ENCODE results near the gene NEURL2.
"Not testable (repeated sequence)": the region's sequence is repeated elsewhere in the genome, so short reads cannot be mapped to it uniquely, and the experiment has no call there.

The NEURL2 gene

GRCh38 chr20:45920462-45921336 is 29.7 kb upstream of the NEURL2 start:
- DNase-seq (ENCODE audit: low read depth) = no peak

- no peak for DNase-seq (ENCODE audit: low read depth)
Observed at GRCh38 chr20:45919542-45920399, 28.8 kb upstream of the NEURL2 start.

GRCh38 chr20:45918779-45919537 is 27.9 kb upstream of the NEURL2 start:
- no peak for DNase-seq (ENCODE audit: low read depth)

- DNase-seq (ENCODE audit: low read depth) = no peak
Observed at GRCh38 chr20:45918182-45918737, 27.3 kb upstream of the NEURL2 start.

GRCh38 chr20:45917790-45918141 is 26.8 kb upstream of the NEURL2 start:
- no peak for DNase-seq (ENCODE audit: low read depth)

GRCh38 chr20:45913116-45913515 is 22.1 kb upstream of the NEURL2 start:
- DNase-seq (ENCODE audit: low read depth) = no peak

GRCh38 chr20:45912344-45912682 is 21.3 kb upstream of the NEURL2 start:
- no peak for DNase-seq (ENCODE audit: low read depth)

GRCh38 chr20:45911486-45912343 is 20.7 kb upstream of the NEURL2 start, which contains the start of gene PLTP:
Gene PLTP, minus strand, starts transcription at chr20:45912155. Its CDS starts 703 bp downstream, at chr20:45911452.
- no peak for DNase-seq (ENCODE audit: low read depth)

- DNase-seq (ENCODE audit: low read depth) = peak; percentile 93
Observed at GRCh38 chr20:45910670-45911485, 19.9 kb upstream of the NEURL2 start.

GRCh38 chr20:45909817-45910669 is 19.0 kb upstream of the NEURL2 start:
- DNase-seq (ENCODE audit: low read depth) = no peak

- DNase-seq (ENCODE audit: low read depth) = no peak
Observed at GRCh38 chr20:45909336-45909808, 18.4 kb upstream of the NEURL2 start.

- DNase-seq (ENCODE audit: low read depth) = no peak
Observed at GRCh38 chr20:45908084-45908483, 17.1 kb upstream of the NEURL2 start.

GRCh38 chr20:45907219-45907948 is 16.4 kb upstream of the NEURL2 start:
- no peak for DNase-seq (ENCODE audit: low read depth)

GRCh38 chr20:45905505-45906079 is 14.6 kb upstream of the NEURL2 start:
- DNase-seq (ENCODE audit: low read depth) = no peak

- no peak for DNase-seq (ENCODE audit: low read depth)
Observed at GRCh38 chr20:45904583-45905504, 13.8 kb upstream of the NEURL2 start.

- no peak for DNase-seq (ENCODE audit: low read depth)
Observed at GRCh38 chr20:45902199-45902701, 11.2 kb upstream of the NEURL2 start.

- DNase-seq (ENCODE audit: low read depth) = not testable (repeated sequence)
Observed at GRCh38 chr20:45901332-45901731, 10.3 kb upstream of the NEURL2 start.
